ENCODE data around the gene LTC4S.

The LTC4S gene

GRCh38 chr5:179805529-179806249 lies 11.9 kb downstream of the LTC4S start:
- peak; percentile 83 for DNase-seq (ENCODE audit: insufficient read length, low spot score)
- no peak for FAIRE-seq

- DNase-seq (ENCODE audit: insufficient read length, low spot score), result peak; percentile 97
- peak; percentile 23 for FAIRE-seq
Observed at GRCh38 chr5:179806250-179807048, 12.7 kb downstream of the LTC4S start, which contains the start of gene MGAT4B. Gene MGAT4B, minus strand, starts transcription at chr5:179806866. Its CDS starts 283 bp downstream, at chr5:179806583.

DNA sequence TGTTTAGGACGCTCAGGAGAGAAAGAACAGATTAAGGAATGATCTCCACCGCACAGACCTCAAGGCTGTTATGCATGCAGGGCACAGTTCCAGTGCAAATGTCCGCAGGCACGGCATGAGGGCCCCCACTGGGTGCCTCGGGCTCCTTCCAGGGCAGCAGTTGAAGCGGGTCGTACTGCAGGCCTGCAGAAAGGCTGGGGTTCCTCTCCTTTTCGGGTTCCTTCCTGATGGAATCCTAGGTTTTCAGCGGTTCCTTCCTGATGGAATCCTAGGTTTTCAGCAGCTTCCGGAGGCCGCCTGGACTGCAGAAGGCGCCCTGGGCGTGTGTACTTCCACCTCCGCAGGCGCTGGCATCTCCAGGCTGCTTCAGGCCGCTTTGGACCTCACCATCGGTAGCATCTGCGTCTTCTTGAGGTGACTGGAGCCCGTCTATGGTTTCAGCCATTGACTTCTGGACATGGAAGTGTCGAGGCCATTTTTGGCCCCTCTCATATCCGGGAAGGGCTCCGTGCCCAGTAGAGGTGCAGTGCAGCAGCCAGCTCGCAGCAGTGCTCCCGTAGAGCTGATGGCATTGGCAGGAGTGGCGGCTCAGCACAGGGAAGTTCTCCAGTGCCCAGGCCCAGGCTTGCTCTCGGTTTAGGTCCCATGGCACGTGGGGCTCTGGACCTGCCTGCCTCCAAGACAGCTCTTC lies 18.5 kb downstream of the LTC4S start:
- FAIRE-seq (no peak), DNase-seq (ENCODE audit: insufficient read length, low spot score) (no peak)

DNA sequence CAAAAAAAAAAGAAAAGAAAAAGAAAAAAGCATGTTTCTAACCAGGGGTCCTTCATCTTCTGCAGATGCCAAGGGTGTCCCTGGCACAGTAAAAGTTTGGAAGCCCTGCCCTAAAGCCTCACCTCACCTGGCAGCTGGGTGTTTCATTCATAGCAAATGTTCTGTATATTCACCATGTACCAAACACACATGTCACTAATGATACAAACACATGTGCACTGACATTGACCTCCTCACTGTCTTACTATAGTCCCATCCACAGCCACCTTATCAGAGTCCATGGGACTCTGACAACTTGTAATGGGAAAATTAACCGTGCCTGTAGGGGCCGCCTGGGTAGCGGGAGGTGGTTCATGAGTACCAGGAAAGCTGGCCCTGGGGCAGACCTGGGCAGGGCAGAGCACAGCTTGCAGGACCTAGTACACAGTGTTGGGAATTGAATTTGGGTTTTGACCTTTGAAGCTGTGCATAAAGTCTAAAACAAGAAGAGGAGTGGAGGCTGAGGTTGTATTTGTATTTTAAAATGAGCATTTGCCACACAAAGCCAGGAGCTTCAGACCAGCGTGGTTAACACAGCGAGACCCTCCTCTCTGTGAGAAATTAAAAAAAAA lies 19.3 kb downstream of the LTC4S start:
- DNase-seq (ENCODE audit: insufficient read length, low spot score) (no peak), FAIRE-seq (no peak)

DNA sequence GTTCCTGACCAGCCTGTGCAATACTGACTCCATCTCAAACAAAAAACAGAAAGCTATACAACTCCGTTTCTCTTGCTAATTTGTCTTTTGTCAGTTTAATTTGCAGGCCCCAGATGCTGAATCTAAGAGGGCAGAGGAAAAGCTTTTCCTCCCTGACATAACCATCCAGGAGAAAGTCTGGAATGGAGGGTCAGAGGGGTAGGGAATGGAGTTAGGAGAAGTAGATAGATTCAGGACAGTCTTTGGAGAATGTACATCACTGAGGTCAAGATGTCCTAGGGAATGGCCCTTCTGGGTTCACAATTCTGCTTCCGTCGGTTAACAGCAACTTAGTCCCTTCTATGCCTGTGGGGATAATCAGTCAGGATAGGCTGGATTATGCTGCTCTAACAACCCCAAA lies 20.3 kb downstream of the LTC4S start:
- FAIRE-seq (no peak), DNase-seq (ENCODE audit: insufficient read length, low spot score) (no peak)

DNA sequence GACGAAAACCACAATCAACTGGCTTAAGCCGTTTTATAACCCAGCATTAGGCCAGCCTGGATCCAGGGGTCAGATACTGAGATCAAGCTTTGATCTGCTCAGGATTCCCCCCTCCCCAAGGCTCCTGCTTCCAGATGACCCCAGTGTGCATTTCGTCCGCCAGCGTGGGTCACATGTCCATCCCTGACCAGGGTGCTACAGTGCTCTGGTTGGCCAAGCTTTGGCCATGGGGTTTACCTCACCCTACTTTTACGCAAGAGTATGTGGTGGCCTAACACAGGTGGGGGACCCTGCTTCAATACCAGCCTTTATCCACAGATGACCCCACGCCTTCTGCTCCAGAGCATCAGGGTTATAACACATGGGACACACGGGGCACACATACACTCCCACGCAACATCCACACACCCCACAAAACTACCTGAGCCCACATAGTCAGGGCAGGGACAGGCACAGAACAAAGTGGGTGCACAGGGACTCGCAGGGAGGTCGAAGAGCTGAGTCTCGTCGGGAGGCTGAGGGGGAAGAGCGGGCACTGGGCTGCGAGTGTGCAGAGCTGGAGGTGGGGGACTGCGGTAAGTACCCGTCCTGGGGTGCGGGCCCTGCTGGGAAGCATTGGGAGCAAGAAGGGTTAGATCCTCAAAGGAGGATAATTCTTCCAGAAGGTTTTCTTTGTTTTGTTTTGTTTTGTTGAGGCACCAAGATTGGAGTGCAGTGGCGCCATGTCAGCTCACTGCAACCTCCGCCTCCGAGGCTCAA lies 21.9 kb downstream of the LTC4S start:
- DNase-seq (ENCODE audit: insufficient read length, low spot score) (no peak), FAIRE-seq (no peak)

DNA sequence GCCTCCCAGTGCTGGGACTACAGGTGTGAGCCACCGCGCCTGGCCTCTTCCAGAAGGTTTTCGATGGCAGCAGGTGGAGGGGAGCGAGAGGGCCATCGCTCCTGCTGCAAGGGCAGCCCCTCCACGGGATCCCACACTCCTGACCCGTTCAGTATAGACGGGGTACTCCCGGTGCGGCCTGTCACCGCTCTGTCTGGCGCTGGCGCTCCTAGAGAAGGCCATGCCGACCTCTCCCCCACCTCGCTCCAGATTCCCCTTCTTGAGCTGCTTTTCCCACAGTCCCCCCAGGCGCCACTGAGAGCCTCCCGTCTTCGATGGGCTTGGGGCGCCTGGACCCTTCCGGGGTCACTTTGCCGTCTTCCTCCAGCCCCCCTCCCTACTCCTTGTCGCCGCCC lies 22.6 kb downstream of the LTC4S start:
- no peak for FAIRE-seq
- DNase-seq (ENCODE audit: insufficient read length, low spot score), result no peak

GRCh38 chr5:179816796-179817469 lies 23.1 kb downstream of the LTC4S start:
- FAIRE-seq (no peak), DNase-seq (ENCODE audit: insufficient read length, low spot score) (no peak)

GRCh38 chr5:179817470-179817840 lies 23.7 kb downstream of the LTC4S start:
- FAIRE-seq, result no peak
- DNase-seq (ENCODE audit: insufficient read length, low spot score), result no peak

- FAIRE-seq (no peak), DNase-seq (ENCODE audit: insufficient read length, low spot score) (no peak)
Observed at GRCh38 chr5:179817890-179818745, 24.3 kb downstream of the LTC4S start.

- DNase-seq (ENCODE audit: insufficient read length, low spot score), result peak; percentile 92
- peak; percentile 92 for FAIRE-seq
Observed at GRCh38 chr5:179818746-179819295, 25.0 kb downstream of the LTC4S start.

DNA sequence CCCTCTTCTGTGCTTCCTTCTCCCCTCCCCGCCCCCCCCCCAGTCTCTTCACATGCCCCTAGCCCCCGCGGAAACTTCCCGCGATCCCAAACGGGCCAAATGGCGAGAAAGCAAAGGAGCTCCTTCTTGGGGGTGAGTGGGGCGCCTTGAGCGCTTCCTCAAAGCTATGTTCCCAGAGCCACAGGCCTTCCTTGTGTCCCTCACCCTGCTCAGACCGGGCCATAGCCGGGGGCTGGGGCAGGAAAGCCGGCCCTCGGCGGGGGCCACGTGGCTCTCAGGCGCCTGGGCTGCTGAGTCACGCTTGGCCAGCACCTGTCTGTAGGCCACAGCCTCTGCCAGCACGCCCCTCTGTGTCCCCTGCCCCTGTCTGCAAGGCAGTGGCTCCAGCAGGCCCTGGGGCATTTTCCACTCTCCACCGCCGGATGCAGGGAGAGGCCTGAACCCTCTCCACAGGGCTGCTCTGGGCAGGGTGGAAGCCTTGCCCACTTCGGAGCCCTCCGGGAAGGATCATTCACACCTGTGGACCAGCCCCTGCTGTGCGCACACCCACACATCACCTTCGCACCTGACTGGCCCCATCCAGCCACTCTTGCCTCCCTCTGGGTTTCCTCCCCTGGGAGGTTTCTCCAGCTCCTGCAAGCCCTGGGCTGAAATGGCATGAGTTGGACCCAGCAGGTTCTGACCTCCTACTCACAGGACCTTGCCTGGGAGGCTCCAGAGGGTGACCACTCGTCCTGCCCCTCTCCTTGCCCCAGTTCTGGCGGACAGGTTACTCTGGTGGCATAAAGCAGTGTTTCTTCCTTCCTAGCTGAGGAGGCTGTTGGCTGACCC lies 25.7 kb downstream of the LTC4S start:
- DNase-seq (ENCODE audit: insufficient read length, low spot score), result no peak
- peak; percentile 39 for FAIRE-seq

- no peak for DNase-seq (ENCODE audit: insufficient read length, low spot score)
Observed at GRCh38 chr5:179820127-179820482, 26.3 kb downstream of the LTC4S start.

DNA sequence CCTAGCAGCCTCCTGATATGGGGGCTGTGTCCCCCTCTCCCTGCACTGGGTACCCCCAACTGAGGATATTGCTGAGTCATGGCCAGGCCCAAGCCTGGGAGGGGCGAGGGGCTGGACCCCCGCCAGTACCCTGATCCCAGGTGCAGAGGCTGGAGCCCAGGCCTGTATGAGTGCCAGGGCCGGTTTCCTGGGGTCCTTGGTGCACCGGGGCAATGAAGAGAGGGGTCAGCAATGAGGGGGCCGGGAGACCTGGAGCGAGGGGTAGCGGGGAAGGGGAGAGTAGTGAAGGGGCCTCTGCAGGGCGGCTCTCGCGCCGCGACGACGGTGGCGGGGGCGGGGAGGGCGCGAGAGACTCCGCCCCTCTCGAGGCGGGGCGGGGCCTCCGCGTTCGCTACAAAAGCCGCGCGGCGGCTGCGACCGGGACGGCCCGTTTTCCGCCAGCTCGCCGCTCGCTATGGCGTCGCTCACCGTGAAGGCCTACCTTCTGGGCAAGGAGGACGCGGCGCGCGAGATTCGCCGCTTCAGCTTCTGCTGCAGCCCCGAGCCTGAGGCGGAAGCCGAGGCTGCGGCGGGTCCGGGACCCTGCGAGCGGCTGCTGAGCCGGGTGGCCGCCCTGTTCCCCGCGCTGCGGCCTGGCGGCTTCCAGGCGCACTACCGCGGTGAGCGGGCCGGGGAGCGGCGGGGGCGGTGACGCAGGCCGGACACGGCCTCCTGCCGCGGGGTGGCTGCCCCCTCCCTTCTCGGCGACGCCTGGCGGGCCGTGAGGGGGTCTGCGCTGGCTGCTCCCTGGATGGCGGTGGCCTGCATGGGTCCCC lies 26.9 kb downstream of the LTC4S start, which contains the start of gene SQSTM1:
Gene SQSTM1, plus strand, starts transcription at position 423 of the 815 bp plus-strand sequence. Its CDS starts 32 bp downstream, at position 455.
- FAIRE-seq, result peak; percentile 63
- peak; percentile 67 for DNase-seq (ENCODE audit: insufficient read length, low spot score)

More at GRCh38 chr5:179820127-179820482, 26.3 kb downstream of the LTC4S start:
- peak; percentile 11 for FAIRE-seq

- FAIRE-seq (peak; percentile 96), DNase-seq (ENCODE audit: insufficient read length, low spot score) (peak; percentile 88)
Observed at GRCh38 chr5:179821298-179822058, 27.7 kb downstream of the LTC4S start.

GRCh38 chr5:179822059-179822432 lies 28.3 kb downstream of the LTC4S start:
- DNase-seq (ENCODE audit: insufficient read length, low spot score), result no peak
- FAIRE-seq, result no peak

Data from GM19239 (cell line).